NOMO-1 treated with DMSO at 0.1 percent for 48 hours (cell line): Measurements from ENCODE around the gene ULK4.

Experiments used
- DNase-seq: peaks from one replicate; lab custom pipeline; 2025; ENCODE audit not compliant: unreplicated experiment; lab: John Stamatoyannopoulos, UW

Gene ULK4

GRCh38 chr3:41370307-41370706 is 591.6 kb downstream of the ULK4 start:
- DNase-seq, result no peak

DNA sequence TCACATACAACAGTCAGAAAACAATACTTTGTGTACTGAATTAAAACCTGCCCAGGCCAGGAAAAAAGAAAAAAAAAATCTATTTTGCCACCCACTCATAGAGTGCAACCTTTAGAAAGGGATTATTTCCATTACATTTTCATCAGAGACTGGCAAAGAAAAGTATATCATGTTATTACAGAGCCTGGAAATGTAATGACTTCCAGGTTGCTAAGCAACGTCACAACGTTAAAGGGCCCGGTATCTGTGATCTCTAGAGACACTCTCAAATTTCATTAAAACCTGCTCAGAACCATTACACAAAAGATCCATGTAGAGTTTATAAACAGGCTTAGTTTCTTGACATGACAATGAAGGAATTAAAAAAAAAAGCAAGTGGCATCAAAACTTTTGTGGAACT is 592.1 kb downstream of the ULK4 start:
- no peak for DNase-seq

DNA sequence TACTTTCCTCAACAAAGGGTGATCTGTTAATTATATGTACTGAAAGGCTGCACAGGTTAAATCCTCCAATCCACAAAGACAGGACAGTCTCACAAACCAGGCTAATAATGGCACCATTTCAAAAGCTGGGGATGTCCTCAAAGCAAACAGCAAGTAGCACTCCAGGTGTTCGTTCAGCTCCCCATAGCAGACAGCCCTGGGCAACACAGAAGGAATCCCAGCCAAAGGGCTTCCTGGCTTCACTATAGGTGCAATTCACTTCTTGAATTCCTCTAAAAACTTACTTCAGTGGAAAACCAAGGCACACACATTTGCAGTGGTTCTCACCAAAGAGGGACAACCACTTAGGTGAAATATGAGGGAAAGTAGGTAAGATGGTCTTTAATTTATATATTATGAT is 595.9 kb downstream of the ULK4 start:
- DNase-seq, result no peak

DNA sequence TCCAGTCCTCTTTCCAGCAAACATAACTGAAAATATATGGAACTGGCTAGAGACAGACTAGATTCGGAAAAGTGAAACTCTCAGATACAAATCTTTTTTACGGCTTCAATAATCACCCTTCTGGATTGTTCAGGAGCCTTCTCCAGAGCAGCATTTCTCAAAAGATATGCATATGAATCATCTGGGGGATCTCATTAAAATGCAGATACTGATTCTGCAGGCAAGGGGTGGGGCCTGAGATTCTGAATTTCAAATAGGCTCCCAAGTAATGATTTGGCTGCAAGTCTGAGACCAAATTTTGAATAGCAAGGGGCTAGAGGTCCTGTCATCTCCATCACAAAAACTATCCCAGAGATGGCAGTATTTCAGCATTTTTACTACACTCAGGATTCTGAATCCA is 597.2 kb downstream of the ULK4 start:
- DNase-seq, result no peak

GRCh38 chr3:41363830-41364523 is 597.9 kb downstream of the ULK4 start:
- DNase-seq, result no peak

DNA sequence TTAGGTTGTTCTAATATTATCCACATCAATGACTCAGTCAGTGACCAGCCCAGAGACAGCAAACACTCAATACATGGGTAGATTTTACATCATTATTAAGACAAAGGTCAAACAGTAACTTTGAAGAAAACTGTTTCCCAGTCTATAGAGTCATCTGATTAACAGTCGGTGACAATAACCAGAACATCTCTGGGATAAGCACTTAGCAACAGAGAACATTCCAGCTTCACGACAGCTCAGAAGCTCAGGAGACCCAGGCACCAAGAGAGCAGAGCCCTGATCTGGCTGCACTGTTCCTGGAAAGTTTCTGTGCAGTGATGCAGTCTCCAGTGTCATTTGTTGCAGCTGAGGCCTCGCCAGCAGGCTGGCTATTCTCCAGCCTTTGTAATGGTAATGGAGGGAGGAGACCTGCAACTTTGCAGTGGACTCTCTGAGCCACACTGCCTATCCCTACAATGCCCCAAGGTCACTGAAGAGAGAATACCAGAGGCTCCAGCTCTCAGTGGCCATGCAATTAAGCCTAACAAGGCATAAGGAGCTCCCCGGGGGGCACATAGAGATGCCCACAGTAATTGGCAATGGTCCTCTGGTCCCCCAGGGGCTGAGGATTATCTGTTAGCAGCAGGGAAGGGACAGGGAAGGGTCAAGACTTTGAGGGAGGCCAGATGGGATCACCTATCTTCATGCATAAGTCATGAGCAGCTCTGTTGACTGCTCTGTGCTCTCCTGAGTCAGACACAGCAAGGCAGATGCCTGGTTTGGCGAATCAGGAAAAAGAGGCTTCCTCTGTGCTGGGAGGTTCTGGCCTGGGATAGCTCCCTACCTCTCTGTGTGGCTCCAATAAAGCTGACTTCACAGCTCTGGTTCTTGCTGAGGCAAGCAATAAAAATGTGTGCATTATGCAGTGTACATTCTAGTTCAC is 599.0 kb downstream of the ULK4 start:
- no peak for DNase-seq

GRCh38 chr3:41357271-41357670 is 604.6 kb downstream of the ULK4 start:
- no peak for DNase-seq

GRCh38 chr3:41356775-41357174 is 605.1 kb downstream of the ULK4 start:
- DNase-seq, result no peak

DNA sequence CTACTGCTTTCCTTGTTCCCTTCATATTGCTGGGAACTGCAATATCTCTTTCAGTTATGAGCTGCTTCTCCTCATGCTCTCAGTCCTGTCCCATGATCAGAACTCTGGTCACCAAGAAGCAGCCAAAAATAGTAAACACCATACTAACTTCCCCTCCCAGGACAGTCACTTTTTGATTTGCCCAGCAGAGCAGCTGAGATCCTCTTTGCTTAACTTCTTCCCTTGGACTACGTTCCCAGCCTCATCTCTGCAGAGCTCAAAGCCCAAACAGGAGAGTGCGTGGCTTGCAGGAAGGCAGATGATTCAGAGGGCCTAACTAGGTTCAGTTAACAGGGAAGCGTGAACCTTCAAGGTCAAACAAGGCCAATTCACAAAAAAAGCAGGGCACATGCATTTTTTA is 609.4 kb downstream of the ULK4 start:
- peak; percentile 65 for DNase-seq

- no peak for DNase-seq
Measured at GRCh38 chr3:41350441-41350840, 611.5 kb downstream of the ULK4 start.

DNA sequence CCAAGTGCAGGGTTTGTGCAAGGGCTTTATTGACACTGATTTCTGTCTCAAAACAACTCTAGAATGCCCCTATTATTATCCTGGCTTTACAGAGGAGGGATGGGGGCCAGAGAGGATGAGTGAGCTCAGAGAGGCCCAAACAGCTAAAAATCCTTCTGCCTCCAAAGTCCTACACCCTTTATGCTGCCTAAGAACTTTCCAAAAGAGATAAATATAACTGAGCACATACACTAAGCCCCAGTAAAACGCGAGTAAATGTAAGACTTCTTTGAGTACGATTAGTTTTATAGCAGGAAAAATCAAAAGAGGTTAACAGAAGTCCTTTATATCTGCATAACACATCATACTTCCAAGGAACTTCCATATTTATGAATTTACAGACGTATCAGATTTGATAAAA is 613.5 kb downstream of the ULK4 start:
- no peak for DNase-seq

DNA sequence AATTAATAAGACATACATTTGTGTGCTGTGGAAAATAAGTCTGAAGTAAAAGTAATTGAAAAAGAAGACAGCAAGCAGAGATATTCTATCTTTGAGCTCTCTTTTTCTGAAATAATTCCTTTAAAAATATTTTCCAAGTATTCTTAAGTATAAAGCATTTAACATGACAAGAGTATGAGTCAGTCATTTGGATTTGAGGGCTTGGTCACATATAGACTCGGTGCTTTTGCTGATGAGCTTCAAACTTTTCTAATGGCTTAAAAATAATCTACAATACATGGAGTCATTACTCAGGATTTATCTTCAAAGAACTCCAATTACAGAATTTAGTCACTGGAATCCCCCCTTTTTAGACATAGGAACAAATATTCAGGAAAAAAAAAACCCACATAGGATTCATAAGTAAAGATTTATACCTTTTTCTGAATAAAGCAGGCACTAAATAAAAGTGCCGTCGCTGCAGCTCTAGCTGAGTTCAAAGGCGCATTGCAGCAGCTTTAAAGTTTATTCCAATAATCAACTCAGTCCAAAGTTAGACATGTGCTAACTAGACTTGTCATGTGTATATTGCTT is 615.1 kb downstream of the ULK4 start:
- DNase-seq, result no peak

GRCh38 chr3:41345788-41346187 is 616.1 kb downstream of the ULK4 start:
- no peak for DNase-seq

DNA sequence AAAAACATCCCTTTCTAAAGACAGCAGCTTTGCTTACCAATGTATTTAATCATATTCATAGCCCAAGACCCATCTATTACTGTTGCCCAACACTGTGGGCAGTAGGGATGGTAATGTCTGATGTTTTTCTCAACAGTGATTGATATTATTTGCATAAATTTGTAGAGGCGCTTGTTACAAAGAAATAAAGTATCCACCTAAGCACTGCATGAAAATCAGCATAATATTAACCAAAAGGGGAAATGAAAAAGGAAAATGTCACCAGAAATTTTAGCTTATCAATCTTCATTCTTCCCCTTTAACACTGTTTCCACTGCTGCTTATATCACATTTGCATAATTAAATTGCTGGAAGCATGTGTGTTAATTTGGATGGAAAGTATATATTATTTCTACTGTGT is 622.1 kb downstream of the ULK4 start:
- no peak for DNase-seq

DNA sequence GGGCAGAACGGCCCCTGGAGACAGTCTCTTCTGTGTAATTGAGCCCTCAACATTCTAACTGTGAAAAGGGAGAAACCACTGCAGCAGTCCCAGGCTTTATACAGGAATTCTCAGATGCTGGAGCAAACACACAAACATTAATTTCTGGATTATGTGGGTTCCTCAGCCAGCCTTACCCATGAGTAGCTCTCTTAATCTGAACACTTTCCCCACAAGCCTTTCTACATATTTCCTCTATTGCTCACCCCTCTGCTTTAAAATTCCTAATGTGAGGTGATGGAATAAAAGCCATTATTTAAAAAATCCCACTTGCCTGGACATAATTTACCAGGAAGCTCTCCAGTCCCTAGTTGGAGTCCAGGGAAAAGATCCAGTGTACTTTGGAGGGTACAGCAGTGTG is 623.6 kb downstream of the ULK4 start:
- no peak for DNase-seq

DNA sequence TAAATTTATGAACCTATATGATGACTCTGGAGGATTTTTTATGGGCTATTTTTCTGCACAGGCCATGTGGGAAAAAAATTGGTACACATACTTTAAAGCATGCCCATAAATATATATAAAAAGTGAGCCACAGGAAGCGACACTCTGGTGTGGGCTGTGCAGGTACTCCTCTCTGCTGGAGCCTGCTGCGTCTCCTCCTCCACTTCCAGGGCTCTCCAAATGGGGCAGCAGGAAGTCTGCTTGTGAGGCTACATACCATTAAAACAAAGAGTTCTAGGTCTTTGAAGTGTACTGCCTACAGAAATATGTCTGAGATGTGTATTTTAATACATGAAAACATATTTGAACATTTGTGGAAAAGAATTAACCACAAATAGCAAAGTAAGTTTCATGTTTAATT is 627.5 kb downstream of the ULK4 start:
- no peak for DNase-seq

DNA sequence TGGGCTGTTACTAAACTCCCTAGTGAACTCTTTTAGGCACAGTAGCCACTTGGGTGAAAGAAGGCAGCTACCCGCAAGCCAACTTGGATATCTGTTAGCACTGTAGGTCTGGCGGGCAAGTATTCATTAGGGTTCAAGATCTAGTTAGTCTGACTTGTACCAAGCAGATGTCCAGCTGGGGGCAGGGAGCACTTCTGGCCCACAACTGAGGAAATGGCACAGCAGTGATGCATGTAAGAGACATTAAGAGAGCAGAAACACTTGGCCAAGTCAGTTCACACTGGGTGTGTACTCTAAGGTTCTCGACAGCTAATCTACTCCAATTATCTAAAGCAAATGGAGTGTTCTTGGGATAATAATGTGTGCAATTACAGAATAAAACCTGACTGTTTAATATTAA is 630.9 kb downstream of the ULK4 start:
- DNase-seq, result no peak

DNA sequence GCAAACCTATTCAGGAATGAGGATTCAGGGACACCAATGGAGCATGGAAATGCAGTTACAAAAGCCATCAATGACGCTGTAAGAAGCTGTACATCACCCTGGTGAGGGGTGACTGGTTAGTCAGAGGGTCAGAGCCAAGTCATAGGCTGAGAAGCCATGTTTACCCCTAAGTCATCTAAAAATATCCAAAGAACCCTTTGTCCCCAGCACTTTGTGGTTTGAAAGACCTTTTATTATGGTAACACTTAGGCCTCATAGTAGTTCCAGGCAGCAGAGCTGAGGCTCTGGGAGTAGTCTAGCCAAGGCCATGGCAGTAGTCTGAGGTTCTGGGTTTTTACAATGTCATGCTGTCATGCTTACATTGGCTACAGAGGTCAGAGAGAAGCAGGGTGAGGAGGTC is 631.4 kb downstream of the ULK4 start:
- no peak for DNase-seq

GRCh38 chr3:41329881-41330280 is 632.0 kb downstream of the ULK4 start:
- DNase-seq, result no peak

- no peak for DNase-seq
Measured at GRCh38 chr3:41328926-41329325, 633.0 kb downstream of the ULK4 start.

DNA sequence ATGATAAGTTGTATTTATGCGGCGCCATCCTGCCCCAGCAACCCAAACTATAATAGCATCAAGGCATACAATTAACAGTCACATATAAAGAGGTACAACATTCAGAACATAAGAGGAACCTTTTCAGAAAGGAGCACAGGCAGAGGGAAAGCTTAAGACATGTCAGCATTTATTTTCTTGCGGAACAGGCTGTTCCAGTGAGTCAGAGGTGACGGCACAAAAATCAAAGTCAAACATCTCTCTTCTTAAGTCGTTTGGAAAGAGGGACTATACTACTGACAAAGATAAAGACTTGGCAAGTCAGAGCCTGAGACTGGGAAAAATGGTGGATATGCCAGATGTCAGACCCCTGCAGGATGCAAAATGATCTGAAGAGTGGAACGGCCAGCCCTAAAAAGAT is 634.2 kb downstream of the ULK4 start:
- no peak for DNase-seq

- no peak for DNase-seq
Measured at GRCh38 chr3:41324156-41324475, 637.8 kb downstream of the ULK4 start.
